Measurements from ENCODE around the gene BRIP1.
"Not testable (repeated sequence)": the region's sequence is repeated elsewhere in the genome, so short reads cannot be mapped to it uniquely, and the experiment has no call there.

BRIP1 gene

DNA sequence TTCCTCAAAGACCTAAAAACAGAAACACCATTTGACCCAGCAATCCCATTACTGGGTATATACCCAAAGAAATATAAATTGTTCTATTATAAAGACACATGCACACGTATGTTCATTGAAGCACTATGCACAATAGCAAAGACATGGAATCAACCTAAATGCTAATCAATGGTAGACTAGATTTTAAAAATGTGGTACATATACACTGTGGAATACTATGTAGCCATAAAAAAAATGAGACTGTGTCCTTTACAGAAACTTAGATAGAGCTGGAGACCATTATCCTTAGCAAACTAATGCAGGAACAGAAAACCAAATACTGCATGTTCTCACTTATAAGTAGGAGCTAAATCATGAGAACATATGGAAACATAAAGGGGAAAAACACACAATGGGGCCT lies 36.5 kb downstream of the BRIP1 start:
- DNase-seq = not testable (repeated sequence)

- not testable (repeated sequence) for DNase-seq
Measured at GRCh38 chr17:61826198-61826597, 37.1 kb downstream of the BRIP1 start.

DNA sequence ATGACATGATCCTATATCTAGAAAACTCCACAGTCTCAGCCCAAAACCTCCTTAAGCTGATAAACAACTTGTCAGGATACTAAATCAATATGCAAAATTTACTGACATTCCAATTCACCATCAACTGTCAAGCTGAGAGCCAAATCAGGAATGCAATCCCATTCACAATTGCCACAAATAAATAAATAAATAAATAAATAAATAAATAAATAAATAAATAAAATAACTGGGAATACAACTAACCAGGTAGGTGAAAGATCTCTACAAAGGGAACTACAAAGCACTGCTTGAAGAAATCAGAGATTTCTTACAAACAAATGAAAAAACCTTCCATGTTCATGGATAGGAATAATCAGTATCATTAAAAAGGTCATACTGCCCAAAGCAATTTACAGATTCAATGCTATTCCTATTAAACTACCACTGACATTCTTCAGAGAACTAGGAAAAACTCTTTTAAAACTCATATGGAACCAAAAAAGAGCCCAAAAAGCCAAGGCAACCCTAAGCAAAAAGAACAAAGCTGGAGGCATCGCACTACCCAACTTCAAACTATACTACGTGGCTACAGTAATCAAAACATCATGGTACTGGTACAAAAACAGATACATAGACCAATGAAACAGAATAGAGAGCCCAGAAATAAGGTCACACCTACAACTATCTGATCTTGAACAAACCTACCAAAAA lies 37.7 kb downstream of the BRIP1 start:
- no peak for DNase-seq

GRCh38 chr17:61822326-61823285 lies 40.7 kb downstream of the BRIP1 start:
- DNase-seq = no peak

DNA sequence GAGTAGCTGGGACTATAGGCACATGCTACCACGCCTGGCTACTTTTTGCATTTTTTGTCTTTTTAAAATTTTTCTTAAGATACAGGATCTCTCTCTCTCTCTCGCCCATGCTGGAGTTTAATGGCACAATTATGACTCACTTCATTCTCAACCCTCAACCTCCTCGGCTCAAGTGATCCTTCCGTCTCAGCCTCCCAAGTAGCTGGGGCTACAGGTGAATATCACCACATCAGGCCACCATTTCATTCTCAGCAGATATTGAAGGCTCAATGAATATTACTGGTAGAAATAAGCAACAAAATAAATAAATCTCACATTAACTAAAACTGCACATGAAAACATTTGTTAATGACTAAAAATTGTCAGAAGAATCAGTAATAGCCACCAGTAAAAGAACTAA lies 41.7 kb downstream of the BRIP1 start:
- DNase-seq = no peak

- not testable (repeated sequence) for DNase-seq
Measured at GRCh38 chr17:61819265-61819664, 44.1 kb downstream of the BRIP1 start.

- DNase-seq = no peak
Measured at GRCh38 chr17:61818225-61818624, 45.1 kb downstream of the BRIP1 start.

DNA sequence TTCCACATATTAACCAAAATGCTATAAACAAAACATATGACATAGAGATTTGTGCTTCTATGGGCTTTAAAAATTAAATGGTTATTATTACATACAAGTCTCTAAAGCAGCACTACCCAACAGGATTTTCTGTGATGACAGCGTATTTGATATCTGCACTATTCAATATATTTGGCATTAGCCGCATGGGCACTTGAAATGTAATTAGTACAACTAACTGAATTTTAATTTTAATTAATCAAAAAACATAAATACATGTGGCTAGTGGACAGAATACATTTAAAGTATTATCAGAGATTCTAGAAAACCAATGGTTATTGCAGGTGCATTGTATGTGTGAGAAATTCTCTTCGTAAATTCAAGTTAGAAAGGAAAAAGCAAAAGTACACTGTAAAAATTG lies 45.9 kb downstream of the BRIP1 start:
- no peak for DNase-seq

- no peak for DNase-seq
Measured at GRCh38 chr17:61816538-61816937, 46.8 kb downstream of the BRIP1 start.

DNA sequence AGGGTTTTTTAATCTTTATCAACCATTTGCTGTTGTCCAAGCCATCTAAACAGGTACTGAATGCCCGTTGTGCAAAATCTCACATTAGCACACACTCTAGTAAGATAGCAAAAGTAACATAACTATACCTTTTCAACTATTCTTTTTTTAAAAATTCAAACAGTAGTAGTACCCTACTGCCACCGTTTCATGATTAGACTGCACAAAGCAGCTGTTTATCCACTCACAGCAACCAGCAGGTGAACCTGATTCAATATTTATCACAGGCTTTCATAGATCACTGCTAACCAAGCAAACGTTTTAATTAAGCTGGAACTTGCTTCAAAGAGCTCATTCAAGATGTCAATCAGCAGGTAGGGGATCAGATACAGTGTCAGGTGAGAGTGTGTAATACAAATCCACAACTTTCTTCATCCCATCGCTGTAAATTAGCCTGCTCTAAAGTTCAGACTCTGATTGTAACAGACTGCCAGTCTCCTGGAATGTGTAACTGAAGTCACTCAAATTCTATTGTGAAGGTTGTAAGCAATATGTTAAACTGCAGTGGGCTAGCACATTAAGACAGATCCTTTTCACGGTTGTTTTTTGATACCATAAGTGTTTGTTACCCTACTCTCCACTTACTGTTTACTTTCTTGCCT lies 47.3 kb downstream of the BRIP1 start:
- no peak for DNase-seq

- DNase-seq = no peak
Measured at GRCh38 chr17:61814485-61814884, 48.8 kb downstream of the BRIP1 start.

GRCh38 chr17:61813211-61813610 lies 50.1 kb downstream of the BRIP1 start:
- no peak for DNase-seq

GRCh38 chr17:61812747-61813146 lies 50.6 kb downstream of the BRIP1 start:
- DNase-seq = no peak

- no peak for DNase-seq
Measured at GRCh38 chr17:61809816-61810392, 53.4 kb downstream of the BRIP1 start.

DNA sequence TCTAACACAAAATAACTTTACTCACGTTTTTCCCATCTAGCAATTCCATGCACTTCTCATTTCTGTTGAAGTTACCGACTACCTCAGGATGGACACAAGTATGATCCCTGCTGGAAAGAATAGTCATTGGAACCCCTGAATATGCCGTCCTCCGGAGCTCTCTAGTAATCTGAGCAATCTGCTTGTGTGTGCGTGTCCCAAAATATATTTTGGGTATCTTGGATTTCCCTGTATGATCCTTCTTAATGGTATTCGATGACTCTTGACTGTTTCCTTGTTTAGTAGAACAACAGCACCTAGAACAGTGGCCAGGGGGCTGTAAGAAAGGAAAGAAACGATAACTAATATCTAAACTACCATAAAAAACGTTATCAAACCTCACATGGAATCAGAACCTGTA lies 54.9 kb downstream of the BRIP1 start:
- DNase-seq = no peak

- DNase-seq = no peak
Measured at GRCh38 chr17:61806936-61807335, 56.4 kb downstream of the BRIP1 start.

- no peak for DNase-seq
Measured at GRCh38 chr17:61806081-61806828, 57.1 kb downstream of the BRIP1 start.

DNA sequence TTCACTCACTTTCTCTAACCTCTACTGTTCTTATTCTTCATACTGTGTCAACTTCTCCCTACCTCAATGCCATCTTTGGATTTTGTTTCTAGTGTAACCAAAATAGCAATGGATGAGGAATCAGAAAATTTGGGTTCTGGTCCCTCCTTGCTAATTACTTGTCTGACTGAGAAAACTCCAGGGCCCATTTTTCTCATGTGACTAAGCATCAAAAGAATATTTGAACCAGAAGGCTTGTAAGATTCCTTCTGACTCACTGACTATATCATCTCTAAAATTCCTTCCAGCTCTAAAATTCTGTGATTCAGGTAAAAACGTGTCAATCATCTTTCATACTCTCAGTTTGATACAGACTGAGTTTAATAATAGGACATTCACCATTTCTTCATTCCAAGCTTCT lies 57.9 kb downstream of the BRIP1 start:
- no peak for DNase-seq

DNA sequence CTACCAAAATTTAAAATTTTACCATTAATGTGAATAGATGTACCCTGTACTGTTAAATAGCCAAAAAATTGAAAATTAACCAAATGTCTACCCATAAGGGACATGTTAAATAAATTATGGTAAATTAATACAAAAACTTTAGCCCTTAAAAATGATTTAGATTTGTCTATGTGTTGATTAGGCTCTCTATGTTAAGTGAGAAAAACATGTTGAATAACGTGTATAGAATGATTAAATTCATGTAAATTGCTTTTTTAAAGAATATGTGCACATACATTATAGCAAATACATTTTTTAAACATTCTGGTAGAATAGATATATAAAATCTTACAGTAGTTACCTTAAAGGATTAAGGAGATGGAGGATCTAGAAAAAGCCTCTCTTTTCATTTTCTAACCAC lies 59.5 kb downstream of the BRIP1 start:
- no peak for DNase-seq

- no peak for DNase-seq
Measured at GRCh38 chr17:61803216-61803615, 60.1 kb downstream of the BRIP1 start.

- DNase-seq = no peak
Measured at GRCh38 chr17:61799812-61800484, 63.4 kb downstream of the BRIP1 start.

DNA sequence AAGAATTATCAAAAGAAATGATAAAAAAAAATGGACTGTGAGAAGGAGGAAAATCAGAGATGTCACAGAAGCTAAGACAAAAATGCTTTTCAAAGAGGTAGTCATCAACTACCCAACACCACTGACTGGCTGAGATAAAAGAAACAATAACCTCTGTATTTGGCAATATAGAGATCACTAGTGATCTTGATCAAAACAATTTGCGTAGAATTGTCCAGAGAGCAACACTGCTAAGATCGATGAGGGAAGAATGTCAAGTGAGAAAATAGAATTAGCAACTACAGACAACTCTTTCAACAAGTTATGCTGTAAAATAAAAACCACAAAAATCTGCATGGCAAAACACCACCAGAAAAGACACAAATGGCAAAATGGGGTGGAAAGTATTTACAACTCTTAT lies 66.0 kb downstream of the BRIP1 start:
- no peak for DNase-seq
